Measurements from ENCODE around the gene METTL3.
A peak's percentile ranks its signal among the peaks of the same experiment; 100 is the strongest.

Gene METTL3

GRCh38 chr14:21528381-21529348 lies 17.5 kb upstream of the METTL3 start:
- no peak for TF ChIP-seq TAF1 (IDR thresholded peaks at IDR 0.05; ENCODE audit: low read depth, low read length)
- TF ChIP-seq PAX5 (IDR thresholded peaks at IDR 0.05; ENCODE audit: insufficient read depth, low read length, severe bottlenecking): no peak
- TF ChIP-seq SPI1 (IDR thresholded peaks at IDR 0.05; ENCODE audit: low read depth, low read length): no peak
- no peak for TF ChIP-seq POLR2A (IDR thresholded peaks at IDR 0.05; ENCODE audit: low read depth, low read length)
- TF ChIP-seq POLR2AphosphoS5 (IDR thresholded peaks at IDR 0.05; ENCODE audit: low read depth, low read length): no peak
- no peak for TF ChIP-seq POU2F2 (IDR thresholded peaks at IDR 0.05; ENCODE audit: low read depth, low read length)
- FAIRE-seq: no peak
- DNase-seq (ENCODE audit: insufficient read length, low spot score): no peak

- FAIRE-seq (peak; percentile 9), DNase-seq (ENCODE audit: insufficient read length, low spot score) (no peak)
- peak; percentile 31 for TF ChIP-seq SPI1 (IDR thresholded peaks at IDR 0.05; ENCODE audit: low read depth, low read length)
- TF ChIP-seq PAX5 (IDR thresholded peaks at IDR 0.05; ENCODE audit: insufficient read depth, low read length, severe bottlenecking): no peak
Measured at GRCh38 chr14:21527318-21527679, 16.2 kb upstream of the METTL3 start.

- TF ChIP-seq SPI1 (IDR thresholded peaks at IDR 0.05; ENCODE audit: low read depth, low read length) (no peak), POU2F2 (IDR thresholded peaks at IDR 0.05; ENCODE audit: low read depth, low read length) (no peak), POLR2A (IDR thresholded peaks at IDR 0.05; ENCODE audit: low read depth, low read length) (no peak), TAF1 (IDR thresholded peaks at IDR 0.05; ENCODE audit: low read depth, low read length) (no peak), PAX5 (IDR thresholded peaks at IDR 0.05; ENCODE audit: insufficient read depth, low read length, severe bottlenecking) (no peak), POLR2AphosphoS5 (IDR thresholded peaks at IDR 0.05; ENCODE audit: low read depth, low read length) (no peak)
- DNase-seq (ENCODE audit: insufficient read length, low spot score) (no peak), FAIRE-seq (peak; percentile 50)
Measured at GRCh38 chr14:21526672-21527317, 15.7 kb upstream of the METTL3 start.

- no peak for TF ChIP-seq POLR2AphosphoS5 (IDR thresholded peaks at IDR 0.05; ENCODE audit: low read depth, low read length)
- no peak for TF ChIP-seq SPI1 (IDR thresholded peaks at IDR 0.05; ENCODE audit: low read depth, low read length)
- TF ChIP-seq PAX5 (IDR thresholded peaks at IDR 0.05; ENCODE audit: insufficient read depth, low read length, severe bottlenecking): no peak
- TF ChIP-seq POU2F2 (IDR thresholded peaks at IDR 0.05; ENCODE audit: low read depth, low read length): no peak
- no peak; the same call in 1 of the 2 replicates for TF ChIP-seq POLR2A (IDR thresholded peaks at IDR 0.05; ENCODE audit: low read depth, low read length)
- TF ChIP-seq TAF1 (IDR thresholded peaks at IDR 0.05; ENCODE audit: low read depth, low read length): no peak
- FAIRE-seq (peak; percentile 45), DNase-seq (ENCODE audit: insufficient read length, low spot score) (peak; percentile 53)
Measured at GRCh38 chr14:21525962-21526671, 15.0 kb upstream of the METTL3 start, which contains the start of gene SALL2. SALL2 (minus strand) TSS chr14:21526346; CDS start chr14:21526127, 219 bp downstream.

- DNase-seq (ENCODE audit: insufficient read length, low spot score): no peak
- TF ChIP-seq POLR2A (IDR thresholded peaks at IDR 0.05; ENCODE audit: low read depth, low read length) (no peak), TAF1 (IDR thresholded peaks at IDR 0.05; ENCODE audit: low read depth, low read length) (no peak), POLR2AphosphoS5 (IDR thresholded peaks at IDR 0.05; ENCODE audit: low read depth, low read length) (no peak), POU2F2 (IDR thresholded peaks at IDR 0.05; ENCODE audit: low read depth, low read length) (no peak), PAX5 (IDR thresholded peaks at IDR 0.05; ENCODE audit: insufficient read depth, low read length, severe bottlenecking) (no peak), SPI1 (IDR thresholded peaks at IDR 0.05; ENCODE audit: low read depth, low read length) (no peak)
- FAIRE-seq: no peak
Measured at GRCh38 chr14:21525571-21525961, 14.4 kb upstream of the METTL3 start.

GRCh38 chr14:21524575-21525490 lies 13.7 kb upstream of the METTL3 start:
- TF ChIP-seq POU2F2 (IDR thresholded peaks at IDR 0.05; ENCODE audit: low read depth, low read length): no peak
- no peak for TF ChIP-seq TAF1 (IDR thresholded peaks at IDR 0.05; ENCODE audit: low read depth, low read length)
- no peak for TF ChIP-seq POLR2AphosphoS5 (IDR thresholded peaks at IDR 0.05; ENCODE audit: low read depth, low read length)
- TF ChIP-seq SPI1 (IDR thresholded peaks at IDR 0.05; ENCODE audit: low read depth, low read length): no peak
- no peak for TF ChIP-seq POLR2A (IDR thresholded peaks at IDR 0.05; ENCODE audit: low read depth, low read length)
- TF ChIP-seq PAX5 (IDR thresholded peaks at IDR 0.05; ENCODE audit: insufficient read depth, low read length, severe bottlenecking): no peak
- DNase-seq (ENCODE audit: insufficient read length, low spot score): no peak
- FAIRE-seq: no peak

- FAIRE-seq: no peak
- no peak for DNase-seq (ENCODE audit: insufficient read length, low spot score)
- TF ChIP-seq POLR2AphosphoS5 (IDR thresholded peaks at IDR 0.05; ENCODE audit: low read depth, low read length) (no peak), POLR2A (IDR thresholded peaks at IDR 0.05; ENCODE audit: low read depth, low read length) (no peak), SPI1 (IDR thresholded peaks at IDR 0.05; ENCODE audit: low read depth, low read length) (no peak), TAF1 (IDR thresholded peaks at IDR 0.05; ENCODE audit: low read depth, low read length) (no peak), PAX5 (IDR thresholded peaks at IDR 0.05; ENCODE audit: insufficient read depth, low read length, severe bottlenecking) (no peak), POU2F2 (IDR thresholded peaks at IDR 0.05; ENCODE audit: low read depth, low read length) (no peak)
Measured at GRCh38 chr14:21523203-21523602, 12.1 kb upstream of the METTL3 start.

- TF ChIP-seq TAF1 (IDR thresholded peaks at IDR 0.05; ENCODE audit: low read depth, low read length) (no peak), POLR2A (IDR thresholded peaks at IDR 0.05; ENCODE audit: low read depth, low read length) (no peak), PAX5 (IDR thresholded peaks at IDR 0.05; ENCODE audit: insufficient read depth, low read length, severe bottlenecking) (no peak), POLR2AphosphoS5 (IDR thresholded peaks at IDR 0.05; ENCODE audit: low read depth, low read length) (no peak), SPI1 (IDR thresholded peaks at IDR 0.05; ENCODE audit: low read depth, low read length) (no peak), POU2F2 (IDR thresholded peaks at IDR 0.05; ENCODE audit: low read depth, low read length) (no peak)
- FAIRE-seq (no peak), DNase-seq (ENCODE audit: insufficient read length, low spot score) (no peak)
Measured at GRCh38 chr14:21521501-21521900, 10.4 kb upstream of the METTL3 start.
